ENCODE measurements around the gene CHEK2. TPM values are rescaled to one million over a fixed set of nuclear protein-coding genes. Genes with fewer than 3 reads are reported as not detected.

CHEK2 gene
- total RNA-seq, 1 donor from 2014 or later = 11.0 TPM

Other genes with a start within 250 kb of the CHEK2 start
- gene TTC28, start 62.0 kb downstream of the CHEK2 start, total RNA-seq = 15.6 and 16.0 TPM in 2 replicates
- 13.5 and 17.6 TPM in 2 replicates for gene HSCB, start 219 bp upstream of the CHEK2 start, total RNA-seq
- gene CCDC117, start 30.9 kb upstream of the CHEK2 start, total RNA-seq = 12.7 and 30.9 TPM in 2 replicates
- 127 and 168 TPM in 2 replicates for gene XBP1, start 58.7 kb upstream of the CHEK2 start, total RNA-seq
- gene ZNRF3, start 141.8 kb upstream of the CHEK2 start, total RNA-seq = 3.3 and 3.8 TPM in 2 replicates

All from pulmonary artery endothelial cell (primary cell).